HEK293 (cell line): Measurements from ENCODE around the gene SH3PXD2B.

Experiments used
- CTCF ChIA-PET: fragments of 350-600 bp; formaldehyde crosslinking; extraction: SDS; loops from one replicate; lab custom pipeline; 2021; ENCODE audit warnings: antibody characterized with exemption; lab: Yijun Ruan, JAX
- POLR2A ChIA-PET: fragments of 300-600 bp; formaldehyde crosslinking; extraction: SDS; loops from one replicate; lab custom pipeline; 2020; ENCODE audit warnings: antibody characterized with exemption, inconsistent platforms; lab: Yijun Ruan, JAX
- H3K27ac ChIP-seq: fragments of 200-500 bp; sonication (Bioruptor generic); 2 replicates; pipeline ENCODE4 v1.5.1; 2014; ENCODE audit warnings: low read depth, low read length, control low read depth, inconsistent platforms; ENCODE audit errors: extremely low read depth
- H3K36me3 ChIP-seq, 2 experiments: fragments of 200-500 bp in 1 of 2; sonication (Bioruptor generic) in 1 of 2; 1 replicate in 1 of 2; 2 replicates in 1 of 2; pipeline ENCODE4 v1.5.1; 2014 to 2017; ENCODE audit warnings: inconsistent platforms in 2 of 2, low read length in 2 of 2; ENCODE audit not compliant: control insufficient read depth in 2 of 2, insufficient read depth in 1 of 2
- H3K4me1 ChIP-seq: fragments of 200-500 bp; sonication (Bioruptor generic); 2 replicates; pipeline ENCODE4 v1.5.1; 2014; ENCODE audit warnings: mild to moderate bottlenecking, low read length, inconsistent platforms; ENCODE audit not compliant: control insufficient read depth, insufficient read depth
- H3K4me3 ChIP-seq: 2 replicates; pipeline ENCODE4 v1.5.1; 2011; ENCODE audit warnings: low read depth, mild to moderate bottlenecking, control low read depth, low read length, moderate library complexity
- H3K9me3 ChIP-seq: fragments of 200-500 bp; sonication (Bioruptor generic); 2 replicates; pipeline ENCODE4 v1.5.1; 2014; ENCODE audit warnings: low read depth, low read length, inconsistent platforms; ENCODE audit not compliant: control insufficient read depth, insufficient read depth
- GFI1B ChIP-seq: fragments of 450-650 bp; formaldehyde crosslinking; IDR thresholded peaks from 2 replicates; pipeline ENCODE4 v1.5.1; 2016; ENCODE audit warnings: missing biosample characterization, missing genetic modification characterization
- KLF16 ChIP-seq: fragments of 450-650 bp; formaldehyde crosslinking; IDR thresholded peaks from 2 replicates; pipeline ENCODE4 v1.5.1; 2017; ENCODE audit warnings: missing biosample characterization, missing genetic modification characterization
- MZF1 ChIP-seq: fragments of 450-650 bp; formaldehyde crosslinking; IDR thresholded peaks from 2 replicates; pipeline ENCODE4 v1.5.1; 2017; ENCODE audit warnings: missing biosample characterization, missing genetic modification characterization, borderline replicate concordance
- ZBTB48 ChIP-seq: fragments of 450-650 bp; formaldehyde crosslinking; IDR thresholded peaks from 2 replicates; pipeline ENCODE4 v1.5.1; 2016; ENCODE audit warnings: missing biosample characterization, missing genetic modification characterization
- ZFP41 ChIP-seq: fragments of 450-650 bp; formaldehyde crosslinking; IDR thresholded peaks from 2 replicates; pipeline ENCODE4 v1.5.1; 2016; ENCODE audit warnings: missing biosample characterization, missing genetic modification characterization, borderline replicate concordance
- ZNF133 ChIP-seq: fragments of 450-650 bp; formaldehyde crosslinking; IDR thresholded peaks from 2 replicates; pipeline ENCODE4 v1.5.1; 2016; ENCODE audit warnings: missing biosample characterization, missing genetic modification characterization
- ZNF16 ChIP-seq: fragments of 450-650 bp; formaldehyde crosslinking; IDR thresholded peaks from 2 replicates; pipeline ENCODE4 v1.5.1; 2016; ENCODE audit warnings: low read depth, missing biosample characterization, missing genetic modification characterization
- ZNF184 ChIP-seq: fragments of 450-650 bp; IDR thresholded peaks from 2 replicates; pipeline ENCODE4 v1.5.1; 2018; ENCODE audit warnings: missing biosample characterization, mild to moderate bottlenecking, missing genetic modification characterization
- ZNF266 ChIP-seq: fragments of 450-650 bp; formaldehyde crosslinking; IDR thresholded peaks from 2 replicates; pipeline ENCODE4 v1.5.1; 2016; ENCODE audit warnings: missing biosample characterization, missing genetic modification characterization, low read depth
- ZNF302 ChIP-seq: fragments of 450-650 bp; formaldehyde crosslinking; IDR thresholded peaks from 2 replicates; pipeline ENCODE4 v1.5.1; 2016; ENCODE audit warnings: missing biosample characterization, missing genetic modification characterization, low read depth
- ZNF324 ChIP-seq: fragments of 450-650 bp; formaldehyde crosslinking; IDR thresholded peaks from 2 replicates; pipeline ENCODE4 v1.5.1; 2016; ENCODE audit warnings: missing biosample characterization, missing genetic modification characterization
- ZNF335 ChIP-seq: fragments of 450-650 bp; formaldehyde crosslinking; conservative IDR thresholded peaks from 2 replicates; pipeline ENCODE4 v1.5.1; 2016; ENCODE audit warnings: missing biosample characterization, missing genetic modification characterization
- ZNF404 ChIP-seq: fragments of 450-650 bp; formaldehyde crosslinking; IDR thresholded peaks from 2 replicates; pipeline ENCODE4 v1.5.1; 2017; ENCODE audit warnings: missing biosample characterization, missing genetic modification characterization
- ZNF433 ChIP-seq: fragments of 450-650 bp; formaldehyde crosslinking; IDR thresholded peaks from 2 replicates; pipeline ENCODE4 v1.5.1; 2016; ENCODE audit warnings: missing biosample characterization, missing genetic modification characterization, low read depth
- ZNF513 ChIP-seq: fragments of 450-650 bp; IDR thresholded peaks from 2 replicates; pipeline ENCODE4 v1.5.1; 2018; ENCODE audit warnings: missing biosample characterization, missing genetic modification characterization
- ZNF530 ChIP-seq: fragments of 450-650 bp; formaldehyde crosslinking; IDR thresholded peaks from 2 replicates; pipeline ENCODE4 v1.5.1; 2016; ENCODE audit warnings: low read depth, missing biosample characterization, missing genetic modification characterization
- ZNF548 ChIP-seq: fragments of 450-650 bp; formaldehyde crosslinking; IDR thresholded peaks from 2 replicates; pipeline ENCODE4 v1.5.1; 2016; ENCODE audit warnings: missing biosample characterization, missing genetic modification characterization
- ZNF843 ChIP-seq: fragments of 450-650 bp; formaldehyde crosslinking; IDR thresholded peaks from 2 replicates; pipeline ENCODE4 v1.5.1; 2016; ENCODE audit warnings: missing biosample characterization, missing genetic modification characterization
- ZSCAN4 ChIP-seq: fragments of 450-650 bp; formaldehyde crosslinking; IDR thresholded peaks from 2 replicates; pipeline ENCODE4 v1.5.1; 2017; ENCODE audit warnings: missing biosample characterization, missing genetic modification characterization
- TF ChIP-seq, protein P1 (sequence below): fragments of 450-650 bp; formaldehyde crosslinking; IDR thresholded peaks from 2 replicates; pipeline ENCODE4 v1.5.1; 2016; ENCODE audit warnings: missing biosample characterization, missing genetic modification characterization
- TF ChIP-seq, protein P2 (sequence below): fragments of 450-650 bp; formaldehyde crosslinking; IDR thresholded peaks from 2 replicates; pipeline ENCODE4 v1.5.1; 2016; ENCODE audit warnings: missing biosample characterization, missing genetic modification characterization

The SH3PXD2B gene

DNA sequence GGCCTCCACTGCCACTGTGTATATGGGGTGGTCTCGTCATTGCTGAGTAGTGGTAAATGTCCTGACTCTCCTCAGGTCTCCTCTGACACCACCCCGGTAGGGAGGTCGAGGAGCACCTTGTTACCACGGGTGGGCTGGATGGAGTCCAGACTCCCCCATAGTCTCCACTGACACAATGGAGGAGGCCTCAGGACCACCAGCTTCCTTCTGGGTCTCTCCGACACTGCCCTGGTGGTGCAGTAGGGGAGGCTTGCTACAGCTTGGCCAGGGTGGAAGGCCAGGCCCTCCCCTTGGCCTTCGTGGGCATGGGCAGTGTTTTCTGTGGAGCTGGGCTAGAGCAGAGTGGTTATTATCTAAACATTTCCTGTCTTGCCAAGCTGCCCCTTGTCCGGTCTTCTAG is 15.4 kb upstream of the SH3PXD2B start:
- POLR2A ChIA-PET, result no interaction called here
- no peak overlapping the region for H3K4me3 ChIP-seq
- no peaks in the 10 kb centered on the region for H3K36me3 ChIP-seq
- CTCF ChIA-PET, result no interaction called here
- H3K27ac ChIP-seq, result no peak overlapping the region
- TF ChIP-seq ZNF548 (no peak), ZNF843 (tag by site-specific recombination) (no peak), ZNF16 (no peak)
- TF ChIP-seq, protein P1, sequence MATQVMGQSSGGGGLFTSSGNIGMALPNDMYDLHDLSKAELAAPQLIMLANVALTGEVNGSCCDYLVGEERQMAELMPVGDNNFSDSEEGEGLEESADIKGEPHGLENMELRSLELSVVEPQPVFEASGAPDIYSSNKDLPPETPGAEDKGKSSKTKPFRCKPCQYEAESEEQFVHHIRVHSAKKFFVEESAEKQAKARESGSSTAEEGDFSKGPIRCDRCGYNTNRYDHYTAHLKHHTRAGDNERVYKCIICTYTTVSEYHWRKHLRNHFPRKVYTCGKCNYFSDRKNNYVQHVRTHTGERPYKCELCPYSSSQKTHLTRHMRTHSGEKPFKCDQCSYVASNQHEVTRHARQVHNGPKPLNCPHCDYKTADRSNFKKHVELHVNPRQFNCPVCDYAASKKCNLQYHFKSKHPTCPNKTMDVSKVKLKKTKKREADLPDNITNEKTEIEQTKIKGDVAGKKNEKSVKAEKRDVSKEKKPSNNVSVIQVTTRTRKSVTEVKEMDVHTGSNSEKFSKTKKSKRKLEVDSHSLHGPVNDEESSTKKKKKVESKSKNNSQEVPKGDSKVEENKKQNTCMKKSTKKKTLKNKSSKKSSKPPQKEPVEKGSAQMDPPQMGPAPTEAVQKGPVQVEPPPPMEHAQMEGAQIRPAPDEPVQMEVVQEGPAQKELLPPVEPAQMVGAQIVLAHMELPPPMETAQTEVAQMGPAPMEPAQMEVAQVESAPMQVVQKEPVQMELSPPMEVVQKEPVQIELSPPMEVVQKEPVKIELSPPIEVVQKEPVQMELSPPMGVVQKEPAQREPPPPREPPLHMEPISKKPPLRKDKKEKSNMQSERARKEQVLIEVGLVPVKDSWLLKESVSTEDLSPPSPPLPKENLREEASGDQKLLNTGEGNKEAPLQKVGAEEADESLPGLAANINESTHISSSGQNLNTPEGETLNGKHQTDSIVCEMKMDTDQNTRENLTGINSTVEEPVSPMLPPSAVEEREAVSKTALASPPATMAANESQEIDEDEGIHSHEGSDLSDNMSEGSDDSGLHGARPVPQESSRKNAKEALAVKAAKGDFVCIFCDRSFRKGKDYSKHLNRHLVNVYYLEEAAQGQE (tag by site-specific recombination), result no peak
- H3K9me3 ChIP-seq, result no peaks in the 10 kb centered on the region
- no peaks in the 10 kb centered on the region for H3K4me1 ChIP-seq

GRCh38 chr5:172466062-172466461 is 11.7 kb upstream of the SH3PXD2B start:
- H3K36me3 ChIP-seq, result no peaks in the 10 kb centered on the region
- CTCF ChIA-PET, result no interaction called here
- no peak overlapping the region for H3K4me3 ChIP-seq
- POLR2A ChIA-PET, result no interaction called here
- H3K27ac ChIP-seq, result no peak overlapping the region
- TF ChIP-seq MZF1 (tag by site-specific recombination) (no peak), GFI1B (tag by site-specific recombination) (no peak), ZFP41 (tag by site-specific recombination) (no peak), ZNF335 (tag by site-specific recombination) (no peak), ZNF404 (no peak), ZNF530 (tag by site-specific recombination) (no peak), ZNF302 (tag by site-specific recombination) (no peak), ZNF266 (tag by site-specific recombination) (no peak)
- no peaks in the 10 kb centered on the region for H3K4me1 ChIP-seq
- H3K9me3 ChIP-seq, result no peaks in the 10 kb centered on the region

DNA sequence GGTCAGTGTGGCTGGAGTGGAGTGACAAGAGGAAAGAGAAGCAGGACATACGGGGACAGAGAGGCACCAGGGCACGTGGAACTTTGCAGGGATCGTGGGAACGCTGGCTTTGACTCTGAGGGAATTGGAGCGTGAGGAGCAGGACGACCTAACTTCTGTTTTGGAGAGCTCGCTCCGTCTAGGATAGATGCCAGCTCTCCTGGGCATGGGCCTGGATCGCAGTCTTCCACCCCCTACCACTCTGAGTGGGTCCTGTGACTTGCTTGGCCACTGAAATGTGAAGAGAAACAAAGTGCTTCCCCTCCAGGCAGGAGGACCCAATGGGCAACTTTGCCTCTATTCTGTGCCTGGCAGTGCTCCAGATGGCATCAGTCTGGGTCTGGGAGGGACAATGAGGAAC is 8.7 kb upstream of the SH3PXD2B start:
- CTCF ChIA-PET, result interaction anchor here (0.6 to 2.0 kb wide), 4 partner anchors 11 to 235 kb away, joined by 3 to 14 read pairs (median 4); no protein-coding TSS in a partner anchor
- no peaks in the 10 kb centered on the region for H3K9me3 ChIP-seq
- POLR2A ChIA-PET, result no interaction called here
- H3K36me3 ChIP-seq, result no peaks in the 10 kb centered on the region
- no peak for TF ChIP-seq ZNF324 (tag by site-specific recombination)
- TF ChIP-seq, protein P2, sequence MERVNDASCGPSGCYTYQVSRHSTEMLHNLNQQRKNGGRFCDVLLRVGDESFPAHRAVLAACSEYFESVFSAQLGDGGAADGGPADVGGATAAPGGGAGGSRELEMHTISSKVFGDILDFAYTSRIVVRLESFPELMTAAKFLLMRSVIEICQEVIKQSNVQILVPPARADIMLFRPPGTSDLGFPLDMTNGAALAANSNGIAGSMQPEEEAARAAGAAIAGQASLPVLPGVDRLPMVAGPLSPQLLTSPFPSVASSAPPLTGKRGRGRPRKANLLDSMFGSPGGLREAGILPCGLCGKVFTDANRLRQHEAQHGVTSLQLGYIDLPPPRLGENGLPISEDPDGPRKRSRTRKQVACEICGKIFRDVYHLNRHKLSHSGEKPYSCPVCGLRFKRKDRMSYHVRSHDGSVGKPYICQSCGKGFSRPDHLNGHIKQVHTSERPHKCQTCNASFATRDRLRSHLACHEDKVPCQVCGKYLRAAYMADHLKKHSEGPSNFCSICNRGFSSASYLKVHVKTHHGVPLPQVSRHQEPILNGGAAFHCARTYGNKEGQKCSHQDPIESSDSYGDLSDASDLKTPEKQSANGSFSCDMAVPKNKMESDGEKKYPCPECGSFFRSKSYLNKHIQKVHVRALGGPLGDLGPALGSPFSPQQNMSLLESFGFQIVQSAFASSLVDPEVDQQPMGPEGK (tag by site-specific recombination), result no peak
- TF ChIP-seq ZNF133 (tag by site-specific recombination), result no peak
- TF ChIP-seq ZNF184 (tag by site-specific recombination), result no peak
- TF ChIP-seq ZNF433, result no peak
- no peak for TF ChIP-seq ZNF513 (tag by site-specific recombination)
- TF ChIP-seq KLF16, result no peak
- no peak for TF ChIP-seq ZBTB48 (tag by site-specific recombination)
- no peak for TF ChIP-seq ZSCAN4 (tag by site-specific recombination)
- TF ChIP-seq, all 188 proteins: peak for 0
- no peak overlapping the region for H3K4me3 ChIP-seq
- no peaks in the 10 kb centered on the region for H3K4me1 ChIP-seq
- no peak overlapping the region for H3K27ac ChIP-seq
